DMS 273 (cell line): ENCODE measurements around the gene CAST.
"Not testable (repeated sequence)": the region's sequence is repeated elsewhere in the genome, so short reads cannot be mapped to it uniquely, and the experiment has no call there.

Experiments used
- DNase-seq: peaks from one replicate; lab custom pipeline; 2025; ENCODE audit not compliant: unreplicated experiment; lab: John Stamatoyannopoulos, UW

CAST gene

DNA sequence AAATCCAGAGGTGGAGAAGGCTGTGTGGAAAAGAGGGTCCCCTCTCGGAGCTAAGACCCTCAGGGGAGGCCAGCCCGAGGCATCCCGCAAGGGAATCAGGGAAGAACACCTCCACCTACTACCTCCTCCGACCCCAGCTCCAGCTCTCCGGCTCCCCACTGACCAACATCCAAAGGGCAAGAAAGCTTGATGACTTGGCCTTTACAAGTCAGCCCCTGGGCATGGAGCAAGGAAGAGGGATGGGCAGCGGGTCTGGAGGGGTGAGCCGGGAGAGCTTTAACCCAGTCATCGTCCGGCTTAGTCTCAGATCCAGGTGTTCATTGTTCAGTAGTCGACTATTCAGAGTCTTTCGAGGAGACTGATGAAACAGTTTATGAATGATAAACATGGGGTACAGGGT lies 113.5 kb downstream of the CAST start:
- DNase-seq = no peak

DNA sequence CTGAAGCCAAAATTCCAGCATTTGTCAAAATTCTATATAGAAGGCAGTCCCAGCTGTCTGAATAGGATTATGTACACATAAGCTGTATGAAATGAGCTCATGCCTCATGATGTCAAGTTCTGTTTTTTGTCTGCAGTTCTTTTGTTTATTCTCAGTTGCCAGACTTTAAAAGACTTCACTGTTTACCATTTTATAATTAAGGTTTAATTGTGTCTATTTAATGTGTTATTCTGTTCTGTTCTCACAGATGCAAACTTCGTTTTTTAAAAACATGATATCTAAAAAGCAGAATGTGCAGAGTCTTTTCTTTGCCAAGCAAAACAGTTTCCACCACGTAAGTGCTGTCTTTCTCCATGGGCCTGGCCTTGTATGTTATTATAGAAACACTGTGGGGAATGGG lies 114.4 kb downstream of the CAST start:
- no peak for DNase-seq

DNA sequence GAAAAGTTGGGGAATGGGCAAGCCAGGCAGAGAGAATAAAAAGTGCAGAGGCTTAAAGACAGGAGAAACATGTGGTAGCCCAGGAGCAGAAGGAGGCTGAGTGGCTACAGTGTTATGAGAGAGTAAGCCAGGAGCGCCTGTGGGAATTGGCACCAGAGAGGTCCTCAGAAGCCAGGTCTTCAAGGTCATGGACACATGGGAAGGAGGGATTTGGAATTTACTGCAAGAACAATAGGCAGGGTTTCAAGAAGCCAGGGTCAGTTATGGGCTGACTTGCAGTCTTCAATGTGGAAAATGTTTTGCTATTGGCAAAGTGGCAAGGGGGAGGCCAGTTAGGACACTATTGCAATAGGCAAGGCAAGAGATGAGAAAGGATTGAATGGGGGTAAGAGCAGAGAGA lies 116.2 kb downstream of the CAST start:
- DNase-seq = no peak

DNA sequence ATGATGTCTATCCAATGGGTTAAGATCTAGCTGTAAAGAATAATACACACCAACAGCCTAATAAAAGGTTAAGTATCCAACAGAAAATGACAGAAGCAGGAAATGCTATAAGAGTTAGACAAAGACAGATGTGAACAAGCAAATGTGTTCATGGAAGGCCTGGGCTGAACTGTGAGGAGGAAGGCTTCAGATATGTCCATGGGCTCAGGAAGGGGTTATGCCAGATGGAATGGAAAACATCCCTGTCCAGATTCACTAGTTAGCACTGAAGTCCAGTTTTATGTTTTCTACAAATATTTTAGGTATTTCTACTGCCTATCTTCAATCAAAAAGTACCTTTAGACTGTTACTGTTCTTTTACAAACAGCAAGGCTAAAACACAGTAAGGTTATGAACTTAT lies 118.5 kb downstream of the CAST start:
- DNase-seq = no peak

DNA sequence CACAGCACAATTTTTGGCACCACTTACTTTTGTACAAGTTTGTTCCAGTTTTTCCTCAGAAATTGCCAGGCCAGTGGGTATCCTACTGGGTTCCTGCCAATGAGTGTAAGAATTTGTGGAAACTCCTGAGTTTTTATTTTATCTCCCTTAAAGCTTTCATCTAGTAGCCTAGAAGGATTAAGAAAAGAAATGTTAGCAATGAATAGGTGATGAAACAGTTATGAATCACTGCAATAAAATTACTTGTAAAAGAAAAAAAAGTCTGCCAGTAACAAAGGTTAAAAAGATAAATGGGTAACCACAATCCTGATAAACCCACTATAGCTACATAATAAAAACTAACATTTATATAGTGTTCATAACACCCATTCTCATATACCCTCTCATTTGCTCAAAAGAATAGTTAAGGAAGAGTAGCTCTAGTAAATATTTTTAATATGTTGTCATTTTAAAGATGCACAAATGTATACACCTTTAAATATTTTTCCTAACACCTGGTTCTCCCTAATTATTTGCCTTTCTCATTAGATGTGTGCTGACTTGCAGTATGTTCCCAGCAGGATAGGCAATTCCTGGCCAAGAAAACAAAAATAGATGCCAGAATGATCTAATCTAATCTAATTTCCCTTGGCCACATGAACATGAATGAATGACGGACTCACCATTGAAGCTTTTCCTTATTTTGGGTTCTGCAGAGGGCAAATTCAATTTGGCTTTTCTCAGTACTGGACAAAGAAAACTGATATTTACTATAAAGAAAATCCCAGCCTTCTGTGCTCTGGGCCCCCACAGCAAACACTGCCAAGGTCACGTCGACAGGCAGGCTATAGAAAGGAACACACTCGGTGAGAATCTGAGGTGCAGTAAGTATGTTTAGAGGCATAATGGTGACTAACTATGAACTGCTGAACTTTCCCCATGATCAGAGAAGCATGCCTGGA lies 119.1 kb downstream of the CAST start:
- no peak for DNase-seq

DNA sequence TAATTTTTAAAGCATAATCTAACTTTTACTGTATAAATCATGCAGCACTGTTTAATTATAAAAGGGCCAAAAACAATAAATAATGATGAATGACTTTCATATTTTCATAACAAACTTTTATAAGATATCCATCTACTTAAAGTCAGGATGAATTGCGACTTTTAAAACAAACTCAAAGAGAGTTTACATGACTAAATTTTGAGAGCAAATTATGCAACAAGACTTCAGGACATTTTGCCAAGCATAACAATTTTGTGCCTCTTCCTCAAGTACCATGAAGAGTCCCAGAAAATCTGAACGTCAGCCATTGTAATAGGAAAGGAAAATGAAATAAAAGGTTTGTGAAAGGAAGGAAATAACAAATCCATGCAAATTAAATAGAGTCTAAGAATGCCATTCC lies 121.2 kb downstream of the CAST start:
- no peak for DNase-seq

DNA sequence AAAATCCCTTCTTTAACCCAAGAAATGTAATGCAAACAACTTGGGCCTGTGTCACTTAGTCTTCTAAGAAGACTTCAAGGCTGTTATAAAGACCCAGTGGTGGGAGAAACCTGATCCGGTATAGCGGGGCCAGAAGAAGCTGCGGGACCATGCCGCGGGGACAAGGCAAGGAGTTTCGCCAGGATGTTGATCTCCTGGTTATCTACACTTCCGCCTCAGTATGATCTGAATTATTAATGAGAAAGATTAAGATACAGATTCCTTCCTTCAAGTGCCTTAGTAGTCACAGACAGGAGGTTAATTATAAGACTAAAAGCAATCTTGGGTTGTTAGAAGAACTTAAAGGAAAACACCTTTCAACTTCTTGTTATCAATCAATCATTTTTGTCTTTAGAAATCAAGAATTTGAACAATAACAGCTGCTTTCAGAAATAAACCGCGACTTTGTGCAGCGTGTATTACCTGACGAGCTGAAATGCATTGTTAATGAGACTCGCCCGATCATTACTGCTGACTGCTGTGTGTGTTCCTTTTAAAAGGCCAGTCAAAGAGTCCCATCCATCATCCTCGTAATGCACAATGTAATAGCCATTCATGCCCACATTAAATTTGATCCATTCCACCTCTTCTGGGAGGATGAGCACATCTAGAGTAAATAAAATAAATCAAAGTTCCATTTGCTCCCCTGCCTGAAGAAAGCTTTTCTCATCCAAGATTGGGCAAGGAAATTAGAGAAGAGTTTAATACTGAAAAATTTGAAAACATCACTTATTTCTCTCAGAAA lies 123.3 kb downstream of the CAST start:
- no peak for DNase-seq

DNA sequence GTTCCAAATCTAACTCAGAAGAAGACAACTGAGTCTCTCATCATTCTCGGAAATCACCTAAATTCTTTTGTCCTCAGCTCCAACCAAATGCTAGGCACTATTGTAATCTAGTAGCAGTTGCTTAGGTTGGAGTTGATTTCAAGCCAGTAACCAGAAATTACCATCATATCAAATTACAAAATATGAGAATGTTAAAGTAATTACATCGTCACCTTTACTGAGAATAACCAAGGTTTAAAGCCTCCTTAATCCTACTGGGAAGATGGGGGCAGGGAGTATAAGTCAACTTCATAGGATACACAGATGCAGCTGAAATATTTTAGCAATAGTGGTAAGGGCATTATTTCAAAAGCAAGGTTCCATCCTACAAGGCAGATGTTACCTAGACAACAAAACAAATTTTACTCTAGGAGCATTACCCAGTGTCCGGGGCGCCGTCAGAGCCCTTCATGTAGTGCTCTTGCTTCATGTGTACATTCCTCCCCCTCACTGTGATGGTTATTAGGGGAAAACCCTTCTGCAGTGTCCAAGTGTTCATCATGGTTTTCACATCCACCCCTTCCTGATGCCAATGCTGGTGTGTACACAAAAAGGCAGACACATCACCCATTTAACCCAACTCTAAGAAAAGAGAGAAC lies 126.1 kb downstream of the CAST start:
- DNase-seq = no peak

DNA sequence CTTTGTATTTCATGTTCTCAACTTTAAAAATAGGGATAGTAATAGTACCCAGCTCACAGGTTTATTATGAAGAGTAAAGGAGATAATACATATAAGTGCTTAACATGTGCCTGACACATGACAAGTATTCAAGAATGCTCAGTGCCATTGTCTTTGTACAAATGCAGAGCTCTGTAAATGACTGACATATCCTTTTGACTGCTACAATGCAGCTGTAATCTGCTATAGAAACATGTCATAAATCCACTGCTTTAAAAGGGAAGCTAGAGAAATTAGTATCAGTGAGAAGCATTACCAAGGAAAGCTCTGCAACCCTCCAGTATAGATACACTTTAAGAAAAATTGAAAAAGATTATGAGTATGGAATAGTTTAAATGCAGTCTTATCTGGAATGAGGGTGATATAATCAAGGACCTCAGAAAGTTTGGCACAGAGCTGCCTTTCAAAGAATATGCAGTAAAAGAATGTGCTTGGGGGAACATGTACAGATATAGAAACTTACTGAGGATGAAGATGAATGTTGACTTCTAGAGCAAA lies 127.7 kb downstream of the CAST start:
- DNase-seq = no peak

DNA sequence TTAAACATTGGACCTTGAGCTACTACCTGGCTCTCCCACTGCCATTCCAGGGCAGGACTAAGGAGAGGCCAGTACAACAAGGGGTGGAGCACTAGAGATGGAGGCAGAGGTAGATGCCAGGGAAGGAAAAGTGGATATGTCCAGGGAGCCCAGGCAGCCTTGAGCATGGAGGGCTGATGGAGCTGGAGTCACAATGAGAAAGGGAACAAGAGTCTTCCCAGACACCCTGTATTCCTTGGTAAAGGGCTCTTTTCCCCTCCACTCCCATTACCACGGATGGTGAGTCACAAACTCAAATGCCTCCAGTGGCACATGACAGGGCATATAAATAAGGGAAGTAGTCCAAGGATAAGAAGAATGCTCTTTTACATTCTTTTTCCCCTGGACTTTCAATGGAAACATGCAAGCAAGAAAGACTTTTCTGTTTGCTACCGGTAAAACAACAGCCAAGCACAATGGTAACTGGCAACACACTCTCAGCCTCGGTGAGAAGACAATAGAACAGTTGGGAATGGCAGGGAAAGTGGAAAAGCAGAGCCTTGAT lies 128.9 kb downstream of the CAST start:
- DNase-seq = no peak

DNA sequence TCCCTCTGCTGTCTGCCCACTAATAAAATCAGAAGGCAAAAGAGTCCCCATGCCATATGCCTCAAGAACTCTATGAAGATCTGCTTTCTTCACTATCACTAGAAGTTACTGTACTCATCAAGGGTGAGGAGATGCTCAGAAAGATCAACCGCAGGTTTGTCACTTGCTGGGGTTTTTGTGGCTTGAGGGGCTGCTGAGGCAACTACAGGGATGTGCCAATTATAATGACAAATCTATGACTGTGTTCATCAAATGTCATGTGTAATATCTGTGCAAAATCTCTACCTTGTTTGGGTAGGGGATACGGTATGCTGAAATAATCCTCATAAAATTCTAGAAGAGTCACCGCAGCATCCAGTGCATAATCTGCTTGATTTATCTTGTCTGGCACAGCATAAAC lies 132.6 kb downstream of the CAST start:
- DNase-seq = no peak

DNA sequence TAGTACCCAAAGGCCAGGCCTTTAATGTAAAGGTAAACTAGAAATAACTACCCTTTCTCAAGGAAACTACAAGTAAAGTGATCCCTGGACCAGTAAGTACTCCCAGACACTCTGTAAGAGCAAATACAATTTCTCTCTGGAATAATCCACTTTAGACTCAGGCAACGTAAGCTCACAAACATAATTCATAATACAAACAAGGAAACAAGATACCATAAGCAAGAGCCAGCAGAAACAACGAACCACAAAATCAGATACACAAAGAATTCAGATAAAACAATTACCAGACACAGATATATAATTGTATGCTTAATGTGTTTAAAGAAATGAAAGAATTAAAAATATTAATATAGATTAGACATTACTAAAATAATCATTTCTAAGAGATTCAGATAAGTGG lies 133.4 kb downstream of the CAST start:
- DNase-seq = no peak

DNA sequence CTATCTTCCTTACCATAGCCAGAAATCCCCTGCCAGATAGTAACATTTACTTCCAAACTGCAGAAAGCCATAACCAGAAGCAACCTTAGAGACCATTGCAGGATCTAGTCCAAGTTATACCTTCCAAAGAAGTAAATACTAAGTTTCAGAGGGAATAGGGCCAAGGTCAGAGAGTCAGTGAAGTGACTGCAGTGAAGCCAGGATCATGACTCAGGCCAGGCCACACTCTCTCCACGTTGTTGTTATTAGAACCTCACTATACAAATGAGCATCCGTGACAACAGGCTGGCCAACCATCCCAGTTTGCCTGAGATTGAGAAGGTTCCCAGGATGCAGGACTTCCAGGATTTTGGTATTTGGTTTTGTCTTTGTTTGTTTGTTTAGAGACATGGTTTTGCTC lies 134.3 kb downstream of the CAST start:
- no peak for DNase-seq

DNA sequence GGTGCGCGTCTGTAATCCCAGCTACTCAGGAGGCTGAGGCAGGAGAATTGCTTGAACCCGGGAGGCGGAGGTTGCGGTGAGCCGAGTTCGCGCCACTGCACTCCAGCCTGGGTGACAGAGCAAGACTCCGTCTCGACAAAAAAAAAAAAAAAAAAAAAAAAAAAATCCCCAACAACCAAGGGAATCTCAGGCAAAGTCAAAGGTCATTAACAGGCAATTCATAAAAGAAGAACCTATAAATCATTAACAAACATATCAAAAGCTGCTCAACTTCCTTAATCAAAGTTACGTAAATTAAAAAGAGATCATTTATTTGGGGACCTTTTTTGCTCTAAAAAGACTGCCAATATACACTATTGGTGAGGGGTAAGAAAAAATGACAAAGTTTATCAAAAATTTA lies 139.5 kb downstream of the CAST start:
- DNase-seq = not testable (repeated sequence)

DNA sequence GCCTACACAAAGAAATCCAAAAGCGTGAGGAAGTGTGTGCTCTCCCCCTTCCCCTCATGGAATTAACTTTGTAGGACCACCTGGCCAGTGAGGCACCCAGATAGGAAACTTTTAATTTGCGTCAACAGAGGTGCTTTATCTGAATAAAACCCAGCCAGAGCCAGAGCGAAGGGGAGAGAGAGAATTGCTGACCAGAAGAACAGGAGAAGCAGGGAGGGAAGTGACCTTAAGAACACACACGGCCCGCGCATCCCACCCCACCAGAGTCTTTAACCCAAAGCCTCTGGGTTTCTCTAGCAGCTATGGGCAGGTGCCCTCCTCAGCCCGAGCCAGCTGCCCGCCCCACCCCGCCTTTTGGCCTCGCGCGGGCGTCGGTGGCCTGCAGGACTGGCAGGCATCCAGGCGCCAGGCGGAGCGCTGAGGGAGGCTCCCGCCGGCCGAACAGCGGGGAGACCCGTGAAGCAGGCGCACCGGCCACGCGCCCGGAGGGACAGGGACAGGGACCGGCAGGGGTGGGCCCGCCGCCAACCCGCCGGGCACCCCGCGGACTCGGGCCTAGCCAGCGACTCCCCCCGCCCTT lies 145.0 kb downstream of the CAST start:
- DNase-seq = peak; percentile 90

DNA sequence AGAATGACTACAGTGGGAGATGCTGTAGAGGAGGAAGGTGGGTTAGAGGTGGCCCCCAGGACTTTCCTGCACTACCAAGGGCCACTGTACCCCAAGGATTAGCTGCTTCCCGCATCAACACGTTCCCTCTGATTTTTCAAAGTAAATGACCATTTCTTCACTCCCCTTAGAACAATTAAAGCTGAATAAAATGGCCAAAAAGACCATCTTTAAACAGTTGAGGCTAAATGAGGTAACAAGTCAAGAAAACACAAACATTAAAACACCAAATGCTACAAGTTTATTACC lies 146.3 kb downstream of the CAST start:
- no peak for DNase-seq

DNA sequence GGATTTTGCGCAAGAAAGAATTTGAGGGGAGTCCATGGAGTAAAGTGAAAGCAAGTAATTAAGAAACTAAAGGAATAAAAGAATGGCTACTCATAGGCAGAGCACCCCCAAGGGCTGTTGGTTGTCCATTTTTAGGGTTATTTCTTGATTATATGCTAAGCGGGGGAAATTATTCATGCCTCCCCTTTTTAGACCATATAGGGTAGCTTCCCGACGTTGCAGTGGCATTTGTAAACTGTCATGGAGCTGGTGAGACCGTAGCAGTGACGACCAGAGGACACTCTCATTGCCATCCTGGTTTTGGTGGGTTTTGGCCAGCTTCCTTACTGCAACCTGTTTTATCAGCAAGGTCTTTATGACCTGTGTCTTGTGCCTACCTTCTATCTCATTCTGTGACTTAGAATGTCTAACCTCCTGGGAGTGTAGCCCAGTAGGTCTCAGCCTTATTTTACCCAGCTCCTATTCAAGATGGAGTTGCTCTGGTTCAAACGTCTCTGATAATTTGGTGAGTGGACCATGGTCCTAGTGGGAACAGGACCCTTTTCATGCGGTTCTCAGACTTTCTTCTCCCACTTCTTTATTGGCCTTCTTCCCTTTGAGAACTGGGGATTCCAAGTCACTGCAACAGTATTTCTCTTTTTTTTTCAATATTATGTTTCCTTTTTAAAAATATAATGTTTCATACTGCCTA lies 146.8 kb downstream of the CAST start:
- DNase-seq = no peak

DNA sequence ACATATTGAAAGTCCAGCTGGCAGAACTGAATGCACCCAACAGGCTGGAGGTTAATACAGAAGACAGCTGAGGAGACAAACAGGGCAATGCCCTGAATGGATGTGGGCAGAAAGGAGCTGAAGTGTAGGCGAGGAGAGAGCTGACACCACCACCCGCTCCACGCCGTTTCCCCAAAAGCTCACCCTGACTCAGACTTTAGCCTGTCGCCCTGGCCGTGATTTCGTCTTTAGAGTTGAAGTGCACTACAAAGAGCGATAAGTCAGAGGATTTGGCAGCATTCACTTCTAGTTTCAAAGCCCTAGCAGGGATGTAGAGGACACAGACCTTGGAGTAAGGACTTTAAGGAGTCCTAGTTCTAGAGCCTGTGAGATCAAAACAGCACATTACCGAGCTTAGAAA lies 147.7 kb downstream of the CAST start:
- no peak for DNase-seq

DNA sequence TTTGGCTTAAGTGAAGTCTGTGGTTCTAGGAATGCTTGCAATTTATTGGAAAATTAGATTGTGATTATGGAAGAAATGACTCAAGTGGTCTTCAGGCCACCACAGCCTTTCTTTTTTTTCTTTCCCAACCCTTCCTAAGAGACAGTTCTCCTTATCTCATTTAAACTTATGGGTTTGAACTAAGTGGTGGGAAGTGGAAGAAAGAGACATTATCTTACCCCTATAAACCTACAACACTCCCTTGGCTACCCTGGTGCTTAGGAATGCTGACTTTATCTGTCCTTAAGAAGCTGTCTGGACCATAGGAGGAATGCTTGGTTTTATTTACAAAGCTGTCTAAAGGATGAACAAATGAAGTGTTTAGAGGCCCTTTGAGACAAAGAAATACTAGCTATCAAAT lies 150.7 kb downstream of the CAST start:
- DNase-seq = no peak

DNA sequence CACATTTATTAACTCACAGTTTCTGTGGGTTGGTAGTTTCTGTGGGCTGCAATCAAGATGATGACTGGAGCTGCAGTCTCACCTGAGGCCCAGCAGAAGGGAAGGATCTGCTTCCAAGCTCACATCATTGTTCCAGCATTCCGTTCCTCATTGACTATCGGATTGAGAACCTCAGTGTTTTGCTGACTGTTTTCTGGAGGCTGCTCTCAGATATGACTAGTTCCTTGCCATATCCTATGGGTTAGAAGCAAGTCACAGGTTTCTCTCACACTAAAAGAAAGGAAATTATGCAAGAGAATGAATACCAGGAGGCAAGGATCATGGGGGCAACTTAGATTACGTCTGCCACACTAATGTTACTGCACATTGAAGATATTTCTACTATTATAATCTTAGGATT lies 151.9 kb downstream of the CAST start:
- DNase-seq = no peak
